Stomach smooth muscle (tissue), 2 donors: ENCODE results near the gene MYLK3.

Source experiments
- H3K27ac ChIP-seq: one replicate; pipeline ENCODE4 v1.7.0; 2013; ENCODE audit warnings: mild to moderate bottlenecking, low read length, inconsistent platforms
- H3K27me3 ChIP-seq, 2 donors: one replicate each; pipeline ENCODE4 v1.7.0; 2013; ENCODE audit warnings: low read length in 2 of 2; ENCODE audit not compliant: insufficient read depth in 2 of 2, control insufficient read depth in 1 of 2
- H3K36me3 ChIP-seq, 2 donors: one replicate each; pipeline ENCODE4 v1.7.0; 2013; ENCODE audit warnings: low read length in 2 of 2; ENCODE audit not compliant: control insufficient read depth in 2 of 2, insufficient read depth in 2 of 2
- H3K4me1 ChIP-seq: one replicate; pipeline ENCODE4 v1.7.0; 2013; ENCODE audit warnings: low read length; ENCODE audit not compliant: control insufficient read depth, insufficient read depth
- H3K4me3 ChIP-seq, 2 donors: one replicate each; pipeline ENCODE4 v1.7.0; 2013; ENCODE audit warnings: low read length in 2 of 2
- H3K9ac ChIP-seq, 2 donors: one replicate each; pipeline ENCODE4 v1.7.0; 2013; ENCODE audit warnings: low read length in 2 of 2, mild to moderate bottlenecking in 1 of 2
- H3K9me3 ChIP-seq, 2 donors: one replicate each; pipeline ENCODE4 v1.7.0; 2013; ENCODE audit warnings: low read length in 2 of 2; ENCODE audit not compliant: control insufficient read depth in 2 of 2
- donor health status: healthy.
- donor health status: Pancreatic carcinoma.

MYLK3 gene

GRCh38 chr16:46757339-46758050, 9.4 kb upstream of the MYLK3 start:
- no peak overlapping the region for H3K27ac ChIP-seq
- H3K9me3 ChIP-seq = no peaks in the 10 kb centered on the region
- no peak overlapping the region for H3K4me3 ChIP-seq
- H3K4me1 ChIP-seq = peaks cover 6% of the 10 kb centered on the region
- no peaks in the 10 kb centered on the region for H3K36me3 ChIP-seq
- H3K27me3 ChIP-seq = peaks cover 19 to 26% of the 10 kb centered on the region in 2 donors
- no peak overlapping the region for H3K9ac ChIP-seq

- Histone ChIP-seq H3K4me1 (peaks cover 6% of the 10 kb centered on the region), H3K4me3 (no peak overlapping the region), H3K27me3 (peaks cover 19 to 26% of the 10 kb centered on the region in 2 donors), H3K27ac (no peak overlapping the region), H3K9me3 (no peaks in the 10 kb centered on the region), H3K9ac (no peak overlapping the region), H3K36me3 (no peaks in the 10 kb centered on the region)
These were observed 8.6 kb upstream of the MYLK3 start for GRCh38 chr16:46756772-46757171.

GRCh38 chr16:46753015-46753414, 4.9 kb upstream of the MYLK3 start:
- Histone ChIP-seq H3K36me3 (no peaks in the 10 kb centered on the region), H3K27ac (no peak overlapping the region), H3K9ac (no peak overlapping the region), H3K4me3 (no peak overlapping the region), H3K4me1 (peaks cover 6% of the 10 kb centered on the region), H3K9me3 (no peaks in the 10 kb centered on the region), H3K27me3 (peaks cover 10 to 12% of the 10 kb centered on the region in 2 donors)

- no peak overlapping the region for H3K9ac ChIP-seq
- H3K27me3 ChIP-seq = no peaks in the 10 kb centered on the region
- no peak overlapping the region for H3K4me3 ChIP-seq
- H3K36me3 ChIP-seq = no peaks in the 10 kb centered on the region
- H3K9me3 ChIP-seq = no peaks in the 10 kb centered on the region
- no peak overlapping the region for H3K27ac ChIP-seq
- no peaks in the 10 kb centered on the region for H3K4me1 ChIP-seq
These were observed 3.2 kb upstream of the MYLK3 start for GRCh38 chr16:46751381-46751780.

- Histone ChIP-seq H3K36me3 (no peaks in the 10 kb centered on the region), H3K9me3 (no peaks in the 10 kb centered on the region), H3K9ac (no peak overlapping the region), H3K4me1 (no peaks in the 10 kb centered on the region), H3K27me3 (no peaks in the 10 kb centered on the region), H3K27ac (no peak overlapping the region), H3K4me3 (no peak overlapping the region)
These were observed 896 bp upstream of the MYLK3 start for GRCh38 chr16:46748775-46749705.

- Histone ChIP-seq H3K9ac (no peak overlapping the region), H3K36me3 (no peaks in the 10 kb centered on the region), H3K9me3 (no peaks in the 10 kb centered on the region), H3K27ac (no peak overlapping the region), H3K4me3 (no peak overlapping the region), H3K4me1 (no peaks in the 10 kb centered on the region), H3K27me3 (no peaks in the 10 kb centered on the region)
These were observed 1.0 kb downstream of the MYLK3 start for GRCh38 chr16:46746821-46747776.

GRCh38 chr16:46745617-46746016, 2.5 kb downstream of the MYLK3 start:
- no peaks in the 10 kb centered on the region for H3K4me1 ChIP-seq
- H3K27me3 ChIP-seq = no peaks in the 10 kb centered on the region
- no peak overlapping the region for H3K4me3 ChIP-seq
- H3K9me3 ChIP-seq = no peaks in the 10 kb centered on the region
- H3K36me3 ChIP-seq = no peaks in the 10 kb centered on the region
- H3K27ac ChIP-seq = no peak overlapping the region
- no peak overlapping the region for H3K9ac ChIP-seq

GRCh38 chr16:46743232-46743719, 4.9 kb downstream of the MYLK3 start:
- Histone ChIP-seq H3K9me3 (no peaks in the 10 kb centered on the region), H3K36me3 (no peaks in the 10 kb centered on the region), H3K4me3 (no peak overlapping the region), H3K4me1 (no peaks in the 10 kb centered on the region), H3K27me3 (no peaks in the 10 kb centered on the region), H3K9ac (no peak overlapping the region), H3K27ac (no peak overlapping the region)

- no peaks in the 10 kb centered on the region for H3K4me1 ChIP-seq
- no peaks in the 10 kb centered on the region for H3K36me3 ChIP-seq
- no peak overlapping the region for H3K4me3 ChIP-seq
- no peaks in the 10 kb centered on the region for H3K9me3 ChIP-seq
- H3K9ac ChIP-seq = no peak overlapping the region
- H3K27me3 ChIP-seq = no peaks in the 10 kb centered on the region
- no peak overlapping the region for H3K27ac ChIP-seq
These were observed 8.2 kb downstream of the MYLK3 start for GRCh38 chr16:46739934-46740333.

GRCh38 chr16:46737621-46738214, 10.4 kb downstream of the MYLK3 start:
- no peak overlapping the region for H3K4me3 ChIP-seq
- no peak overlapping the region for H3K9ac ChIP-seq
- no peaks in the 10 kb centered on the region for H3K36me3 ChIP-seq
- H3K9me3 ChIP-seq = no peaks in the 10 kb centered on the region
- H3K4me1 ChIP-seq = no peaks in the 10 kb centered on the region
- H3K27ac ChIP-seq = no peak overlapping the region
- no peaks in the 10 kb centered on the region for H3K27me3 ChIP-seq
